GM21423 (cell line): ENCODE data around the gene NYNRIN.

Experiments
- ATAC-seq: cut with Tn5 transposase; IDR thresholded peaks from one replicate; pipeline ENCODE4 v1.9.1; 2021; ENCODE audit warnings: mild to moderate bottlenecking, moderate library complexity; ENCODE audit not compliant: unreplicated experiment

The NYNRIN gene

GRCh38 chr14:24414077-24414476, 15.3 kb downstream of the NYNRIN start:
- ATAC-seq = no peak

GRCh38 chr14:24414732-24415420, 16.1 kb downstream of the NYNRIN start:
- ATAC-seq = no peak

- no peak for ATAC-seq
Measured at GRCh38 chr14:24415421-24416253, 16.8 kb downstream of the NYNRIN start.

- no peak for ATAC-seq
Measured at GRCh38 chr14:24416254-24416931, 17.6 kb downstream of the NYNRIN start.

- ATAC-seq = no peak
Measured at GRCh38 chr14:24416932-24417619, 18.3 kb downstream of the NYNRIN start.

GRCh38 chr14:24417832-24418491, 19.2 kb downstream of the NYNRIN start:
- ATAC-seq = no peak

GRCh38 chr14:24418492-24418873, 19.7 kb downstream of the NYNRIN start:
- no peak for ATAC-seq

GRCh38 chr14:24422261-24422660, 23.5 kb downstream of the NYNRIN start:
- no peak for ATAC-seq

GRCh38 chr14:24422694-24423601, 24.1 kb downstream of the NYNRIN start:
- no peak for ATAC-seq

GRCh38 chr14:24425704-24426103, 26.9 kb downstream of the NYNRIN start:
- ATAC-seq = no peak

GRCh38 chr14:24426150-24426911, 27.5 kb downstream of the NYNRIN start:
- no peak for ATAC-seq

- ATAC-seq = no peak
Measured at GRCh38 chr14:24426912-24427536, 28.2 kb downstream of the NYNRIN start.

GRCh38 chr14:24427537-24428508, 29.0 kb downstream of the NYNRIN start:
- ATAC-seq = no peak

- no peak for ATAC-seq
Measured at GRCh38 chr14:24428628-24429394, 30.0 kb downstream of the NYNRIN start.

- ATAC-seq = peak; percentile 84
Measured at GRCh38 chr14:24429395-24430142, 30.8 kb downstream of the NYNRIN start, which contains the start of the genes CBLN3 and KHNYN. Gene CBLN3, minus strand, starts transcription at chr14:24429668. Its CDS starts 614 bp downstream, at chr14:24429054. Gene KHNYN, plus strand, starts transcription at chr14:24429954. Its CDS starts 777 bp downstream, at chr14:24430731.
